GM18502 (cell line): ENCODE results near the gene FKBP1B.
"Not testable (repeated sequence)": the region's sequence is repeated elsewhere in the genome, so short reads cannot be mapped to it uniquely, and the experiment has no call there.

Source experiments
- ATAC-seq: cut with Tn5 transposase; IDR thresholded peaks from one replicate; pipeline ENCODE4 v1.9.1; 2021; ENCODE audit warnings: mild to moderate bottlenecking; ENCODE audit not compliant: unreplicated experiment, poor library complexity

The FKBP1B gene

DNA sequence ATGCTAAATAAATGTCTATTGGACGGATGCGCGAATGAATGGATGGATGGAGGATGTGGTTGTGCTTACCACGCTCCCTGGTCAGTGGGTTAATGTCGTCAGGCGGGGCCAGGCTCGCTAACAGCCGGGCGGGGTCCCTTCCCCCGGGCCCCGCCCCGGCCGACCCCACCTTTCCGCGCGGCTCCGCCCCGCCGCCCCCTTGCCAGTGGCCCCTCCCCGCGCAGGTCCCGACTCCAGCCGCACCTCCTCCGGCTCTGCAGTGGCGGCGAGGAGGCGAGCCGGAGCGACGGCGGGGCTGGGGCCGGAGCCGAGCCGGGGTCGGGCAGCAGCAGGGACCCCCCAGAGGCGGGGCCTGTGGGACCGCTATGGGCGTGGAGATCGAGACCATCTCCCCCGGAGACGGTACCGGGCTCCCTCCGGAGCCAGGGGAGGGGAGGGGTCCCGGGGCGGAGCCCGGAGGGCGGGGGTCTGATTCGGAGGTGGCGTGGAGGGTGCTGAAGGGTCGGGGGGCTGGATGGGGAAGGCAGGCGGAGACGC lies at the start of gene FKBP1B:
Gene FKBP1B (plus strand): TSS at position 257 of the 537 bp plus-strand sequence. CDS start 109 bp downstream, at position 366.
- ATAC-seq, result no peak

DNA sequence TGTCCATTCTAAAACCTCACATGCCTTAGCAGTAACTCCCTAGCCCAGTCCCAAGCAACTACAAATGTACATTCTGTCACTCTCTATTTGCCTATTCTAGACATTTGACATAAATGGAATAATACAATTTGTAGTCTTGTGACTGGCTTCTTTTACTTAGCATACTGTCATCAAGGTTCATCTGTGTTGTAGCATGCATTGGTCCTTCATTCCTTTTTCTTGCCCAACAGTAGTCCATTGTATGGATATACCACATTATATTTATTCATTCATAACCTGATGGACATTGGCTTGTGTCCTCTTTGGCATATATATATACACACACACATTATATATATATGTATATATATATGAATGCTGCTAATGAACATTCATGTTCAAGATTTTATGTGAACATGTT lies 41.8 kb upstream of the FKBP1B start:
- no peak for ATAC-seq

DNA sequence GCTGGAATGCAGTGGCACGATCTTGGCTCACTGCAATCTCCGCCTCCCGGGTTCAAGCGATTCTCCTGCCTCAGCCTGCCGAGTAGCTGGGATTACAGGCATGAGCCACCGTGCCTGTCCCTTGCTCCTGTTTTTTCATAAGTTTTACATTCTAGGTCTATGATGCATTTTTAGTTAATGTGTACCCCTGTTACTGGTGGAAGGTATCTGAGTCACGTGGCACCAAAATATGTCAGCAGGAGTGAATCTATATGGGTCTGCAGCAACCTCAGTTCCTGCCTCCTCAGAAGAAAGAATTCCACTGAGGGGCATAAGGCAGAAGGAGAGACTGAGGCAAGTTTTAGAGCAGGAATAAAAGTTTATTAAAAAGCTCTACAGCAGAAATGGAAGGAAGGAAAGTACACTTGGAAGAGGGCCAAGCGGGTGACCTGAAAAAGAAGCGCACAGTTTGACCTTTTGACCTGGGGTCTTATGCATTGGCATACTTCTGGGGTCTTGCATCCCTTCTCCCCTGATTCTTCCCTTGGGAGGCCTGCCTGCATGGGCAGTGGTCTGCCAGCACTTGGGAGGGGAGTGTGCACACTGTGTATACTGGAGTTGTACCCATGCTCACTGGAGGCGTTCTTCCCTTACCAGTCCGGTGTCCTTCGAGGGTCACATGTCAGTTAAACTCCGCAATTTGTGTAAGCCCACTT lies 40.7 kb upstream of the FKBP1B start:
- no peak for ATAC-seq

DNA sequence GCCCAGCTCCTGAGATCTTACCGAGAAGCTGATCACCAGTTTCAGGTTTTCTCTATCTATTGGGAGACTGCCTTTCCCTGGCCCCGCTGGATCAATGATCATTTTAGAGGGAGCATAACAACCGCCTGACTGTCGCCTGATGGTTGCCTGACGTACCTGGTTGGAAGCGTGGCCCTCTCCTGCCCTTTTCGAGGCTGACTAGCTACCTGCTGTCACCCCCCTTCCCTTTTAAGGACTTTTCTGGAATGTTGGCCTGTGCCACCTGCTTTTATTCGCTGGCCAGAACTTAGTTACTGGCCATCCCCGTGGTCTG lies 40.2 kb upstream of the FKBP1B start:
- no peak for ATAC-seq

DNA sequence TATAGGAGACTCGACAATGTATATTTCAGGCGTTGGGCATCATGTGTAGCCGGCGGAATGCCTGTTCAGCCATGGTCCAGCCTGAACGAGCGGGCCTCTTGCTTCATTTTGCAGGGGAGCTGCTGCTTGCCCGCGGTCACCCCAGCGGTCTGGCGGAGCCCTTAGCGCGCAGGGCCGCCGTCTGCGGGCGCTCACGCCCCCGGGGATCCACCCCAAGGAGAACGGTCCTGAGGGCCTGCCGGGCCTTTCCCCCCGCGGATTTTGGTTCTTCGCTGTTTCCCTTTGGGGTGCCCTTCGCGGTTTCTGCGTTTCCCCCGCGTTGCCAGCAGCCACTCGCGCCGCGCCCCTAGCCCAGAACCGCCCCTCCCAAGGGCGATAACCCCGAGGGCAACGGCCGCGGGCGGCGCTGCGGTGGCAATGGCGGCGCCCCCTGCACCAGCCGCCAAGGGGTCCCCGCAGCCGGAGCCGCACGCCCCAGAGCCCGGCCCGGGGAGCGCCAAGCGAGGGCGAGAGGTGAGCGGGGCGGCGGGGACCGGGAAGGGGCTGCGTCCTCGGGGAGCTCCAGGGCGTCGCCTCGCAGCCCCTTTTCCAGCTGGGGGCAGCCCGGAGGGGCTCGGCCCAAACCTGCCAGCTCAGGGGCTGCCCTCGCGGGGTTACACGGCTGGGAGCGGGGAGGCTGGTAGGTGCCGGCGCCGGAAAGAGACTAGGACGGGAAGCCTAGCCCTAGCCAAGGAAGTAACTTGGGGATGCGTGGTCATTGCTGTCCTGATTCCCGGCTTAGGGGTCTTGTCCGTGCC lies 39.7 kb upstream of the FKBP1B start, which contains the start of gene MFSD2B:
Gene MFSD2B (plus strand): TSS at position 406 of the 797 bp plus-strand sequence. CDS start 12 bp downstream, at position 418.
- no peak for ATAC-seq

DNA sequence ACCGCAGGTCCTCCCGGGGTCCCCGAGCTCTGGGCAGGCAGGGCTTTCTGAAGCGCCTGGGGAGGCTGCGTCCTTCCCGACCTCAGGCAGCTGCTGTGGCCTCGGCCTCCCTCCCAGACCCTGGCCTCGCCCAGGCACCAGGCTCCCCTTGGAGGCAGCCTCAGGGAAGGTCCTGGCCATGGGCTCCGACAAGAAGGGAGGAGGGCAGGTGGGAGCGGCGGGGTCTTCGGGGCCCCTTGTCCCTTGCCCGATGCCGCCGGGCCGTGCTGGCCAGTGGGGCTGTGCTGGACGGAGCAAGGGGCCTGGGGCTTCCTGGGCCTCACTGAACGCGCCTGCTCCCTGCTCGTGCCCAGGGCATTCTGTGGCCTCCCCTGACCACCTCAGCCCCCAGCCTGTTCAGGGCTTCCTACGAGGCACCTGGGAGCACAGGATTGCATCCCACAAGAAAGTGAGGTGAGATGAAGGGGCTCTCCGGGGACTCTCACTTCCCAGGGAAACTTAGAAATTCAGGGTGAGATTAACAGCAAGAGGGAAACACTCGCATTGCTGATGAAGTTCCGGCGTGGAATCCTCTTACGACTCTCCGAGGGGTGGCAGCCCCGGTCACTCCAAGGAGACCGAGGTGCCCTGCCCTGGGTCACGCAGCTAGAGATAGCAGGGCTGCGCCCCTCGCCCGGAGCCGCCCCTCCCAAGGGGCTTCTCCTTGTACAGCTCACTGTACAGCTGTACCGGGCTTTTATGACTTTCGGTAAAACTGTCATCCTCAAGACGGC lies 38.9 kb upstream of the FKBP1B start:
- ATAC-seq, result no peak

DNA sequence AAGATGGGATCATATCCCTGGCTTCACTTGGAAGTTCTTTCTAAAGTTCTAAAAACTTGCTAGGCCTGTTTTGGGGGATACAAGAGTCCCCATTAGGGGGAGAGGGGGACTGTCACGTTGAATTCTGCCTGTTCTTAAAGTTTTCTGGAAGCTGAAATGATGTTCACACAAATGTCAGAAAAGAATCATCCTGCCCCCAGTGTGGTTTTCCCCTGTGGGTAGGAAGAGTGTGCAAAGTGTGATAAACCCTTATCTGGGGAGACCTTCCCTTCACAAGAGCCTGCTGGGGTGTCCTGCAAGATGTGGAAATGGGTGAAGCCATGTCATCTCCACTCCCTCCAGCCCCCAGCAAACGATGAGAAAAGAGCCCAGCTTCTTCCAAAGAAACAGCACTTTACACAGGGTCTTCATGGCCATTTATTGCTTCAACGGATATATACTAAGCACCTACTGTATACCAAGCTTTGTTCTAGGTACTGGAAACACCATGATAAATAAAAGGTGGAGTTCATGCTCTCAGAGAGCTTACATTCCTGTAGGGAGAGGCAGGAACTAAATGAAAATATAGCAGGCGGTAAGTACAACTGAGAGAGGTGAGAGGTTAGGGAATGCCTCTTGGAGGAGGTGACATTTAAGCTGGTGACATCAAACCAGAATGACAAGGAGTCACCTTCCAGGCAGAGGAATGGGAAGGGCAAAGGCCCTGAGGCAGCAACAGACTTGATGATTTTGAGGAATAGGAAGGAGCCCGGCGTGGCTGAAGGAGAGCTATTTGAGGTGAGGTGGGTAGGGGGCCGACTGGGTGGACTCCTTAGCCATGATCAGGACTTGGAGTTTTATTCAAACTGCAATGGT lies 38.1 kb upstream of the FKBP1B start:
- no peak for ATAC-seq

DNA sequence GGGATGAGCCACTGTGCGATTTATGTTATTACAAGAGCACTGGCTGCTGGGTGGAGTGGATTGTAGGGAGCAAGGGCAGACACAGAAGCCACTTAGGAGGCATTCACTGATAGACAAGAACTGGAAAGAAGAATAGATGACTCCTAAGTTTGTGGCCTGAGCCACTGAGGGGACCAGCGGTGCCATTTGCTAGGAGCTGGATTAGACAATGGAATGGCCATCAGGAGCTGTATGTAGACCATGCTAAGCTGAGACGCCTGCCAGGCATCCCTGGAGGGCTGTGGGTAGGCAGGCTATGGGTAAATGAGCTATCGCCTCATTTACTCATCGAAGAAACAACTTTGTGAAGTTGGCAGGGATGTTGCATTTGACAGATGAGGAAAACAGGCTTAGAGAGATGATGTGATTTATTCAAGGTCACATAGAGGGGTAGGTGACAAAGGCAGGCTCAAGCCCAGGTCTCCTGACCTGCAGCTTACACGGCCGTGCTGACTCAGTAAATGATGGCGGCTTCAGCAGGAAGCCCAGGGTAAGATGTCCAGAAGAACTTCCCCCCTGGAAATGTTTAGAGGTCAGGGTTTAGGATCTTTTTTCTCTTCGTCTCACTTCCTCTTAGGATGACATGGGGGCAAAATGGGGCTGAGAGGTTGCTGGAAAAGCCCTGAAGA lies 36.9 kb upstream of the FKBP1B start:
- ATAC-seq, result no peak

DNA sequence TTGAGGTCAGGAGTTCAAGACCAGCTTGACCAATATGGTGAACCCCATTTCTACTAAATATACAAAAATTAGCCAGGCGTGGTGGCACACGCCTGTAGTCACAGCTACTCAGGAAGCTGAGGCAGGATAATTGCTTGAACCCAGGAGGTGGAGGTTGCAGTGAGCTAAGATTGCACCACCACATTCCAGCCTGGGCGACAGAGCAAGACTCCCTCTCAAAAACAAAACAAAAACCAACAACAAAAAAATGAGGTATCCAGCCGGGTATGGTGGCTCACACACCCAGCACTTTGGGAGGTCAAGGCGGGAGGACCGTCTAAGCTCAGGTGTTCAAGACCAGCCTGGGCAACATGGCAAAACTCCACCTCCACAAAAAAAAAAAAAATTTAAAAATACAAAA lies 34.6 kb upstream of the FKBP1B start:
- ATAC-seq, result not testable (repeated sequence)

DNA sequence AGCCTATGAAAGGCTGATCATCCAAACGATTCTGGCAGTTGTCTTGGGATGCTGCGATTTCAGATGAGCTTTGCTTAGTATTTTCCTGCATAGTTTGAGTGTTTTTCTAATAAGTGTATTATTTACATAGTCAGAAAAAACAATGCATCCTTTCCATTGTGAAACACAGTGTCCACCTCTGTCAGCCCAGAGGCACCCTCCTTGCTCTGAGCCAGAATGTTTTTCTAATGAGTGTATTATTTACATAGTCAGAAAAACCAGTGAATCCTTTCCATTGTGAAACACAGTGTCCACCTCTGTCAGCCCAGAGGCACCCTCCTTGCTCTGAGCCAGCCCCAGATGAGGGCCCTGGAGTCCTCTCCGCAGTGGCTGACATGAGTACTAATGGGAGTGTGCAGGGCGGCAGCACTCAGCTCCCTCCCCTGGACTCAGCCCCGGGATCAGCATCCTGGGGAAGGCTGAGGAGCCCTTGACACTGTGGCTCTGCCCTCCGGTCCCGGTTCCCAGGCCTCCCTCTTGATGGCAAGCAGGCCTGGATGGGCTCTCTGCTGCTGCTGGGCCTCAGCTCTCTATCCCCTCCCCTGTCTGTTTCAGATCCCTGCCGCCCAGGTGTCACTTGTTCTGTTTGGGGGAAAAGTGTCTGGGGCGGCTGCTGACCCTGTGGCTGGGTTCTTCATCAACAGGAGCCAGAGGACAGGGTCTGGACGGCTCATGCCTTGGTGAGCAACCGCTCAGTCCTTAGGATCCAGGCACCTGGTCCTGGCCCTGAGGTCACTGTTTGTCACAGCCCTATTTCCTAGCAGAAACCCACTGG lies 33.8 kb upstream of the FKBP1B start:
- ATAC-seq, result no peak

DNA sequence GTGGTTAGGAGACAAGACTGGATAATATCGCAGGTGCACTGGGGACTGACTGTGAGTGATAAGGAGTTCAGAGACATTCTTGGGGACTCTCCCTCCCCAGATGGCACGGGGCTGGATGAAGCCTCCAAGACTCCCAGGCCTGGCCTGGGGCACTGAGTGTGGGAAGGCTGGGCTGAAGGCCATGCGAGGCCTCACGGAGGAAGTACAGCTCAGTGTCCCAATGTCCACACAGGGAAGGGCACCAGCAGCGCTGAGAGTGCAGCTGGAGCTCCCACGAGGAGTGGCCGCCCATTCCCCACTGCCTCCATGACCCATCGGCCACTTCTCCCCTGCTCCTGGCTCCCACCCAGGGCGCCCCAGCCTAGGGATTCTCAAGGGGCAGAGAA lies 33.2 kb upstream of the FKBP1B start:
- ATAC-seq, result no peak

DNA sequence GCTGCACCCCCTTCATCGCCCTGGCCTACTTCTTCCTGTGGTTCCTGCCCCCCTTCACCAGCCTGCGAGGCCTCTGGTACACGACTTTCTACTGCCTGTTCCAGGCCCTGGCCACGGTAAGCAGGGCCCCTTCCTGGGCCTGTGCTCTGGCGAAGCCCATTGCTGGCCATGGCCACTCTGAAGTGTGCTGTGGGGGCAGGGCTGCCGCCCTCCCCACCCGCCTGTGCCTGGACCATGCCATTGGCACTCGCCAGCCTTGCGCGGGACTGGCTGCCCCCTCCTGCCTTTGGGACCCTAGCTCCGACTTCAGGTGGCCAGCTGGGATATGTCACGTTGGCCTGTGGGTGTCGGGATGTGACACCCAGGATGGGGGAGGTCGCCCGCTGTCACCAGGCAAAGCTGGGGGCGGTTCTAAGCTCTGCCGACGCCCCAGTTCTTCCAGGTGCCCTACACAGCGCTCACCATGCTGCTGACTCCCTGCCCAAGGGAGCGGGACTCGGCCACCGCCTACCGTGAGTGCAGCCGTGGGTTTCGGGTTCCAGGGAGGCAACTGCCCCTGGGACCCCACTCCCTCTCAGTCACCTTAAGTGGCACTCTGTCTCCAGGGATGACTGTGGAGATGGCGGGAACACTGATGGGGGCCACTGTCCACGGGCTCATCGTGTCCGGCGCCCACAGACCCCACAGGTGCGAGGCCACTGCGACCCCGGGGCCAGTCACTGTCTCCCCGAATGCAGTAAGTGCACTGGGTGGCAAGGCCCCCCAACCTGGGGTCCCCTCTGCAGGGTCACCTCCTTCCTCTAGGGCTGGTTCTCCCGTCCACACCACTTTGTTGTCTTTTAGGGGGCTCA lies 32.5 kb upstream of the FKBP1B start:
- ATAC-seq, result no peak

DNA sequence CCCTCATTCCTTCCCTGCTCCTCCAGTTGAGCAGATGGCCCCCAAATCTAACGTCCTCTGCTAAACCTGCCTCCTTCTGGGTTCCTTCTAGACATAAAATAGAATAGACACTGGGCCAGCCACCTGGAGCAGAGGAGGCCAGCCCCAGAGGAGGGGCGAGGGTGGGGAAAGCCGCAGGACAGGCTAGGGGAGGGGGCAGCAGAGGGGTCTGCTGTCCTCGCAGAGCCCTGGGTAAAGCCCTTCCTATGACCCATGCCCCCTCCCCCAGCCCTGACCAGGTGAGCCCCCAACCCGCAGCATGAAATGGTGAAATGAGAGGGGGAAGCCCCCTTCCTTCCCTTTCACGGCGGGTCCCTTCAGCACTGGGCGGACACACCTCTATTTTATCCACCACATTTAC lies 31.8 kb upstream of the FKBP1B start:
- ATAC-seq, result no peak

DNA sequence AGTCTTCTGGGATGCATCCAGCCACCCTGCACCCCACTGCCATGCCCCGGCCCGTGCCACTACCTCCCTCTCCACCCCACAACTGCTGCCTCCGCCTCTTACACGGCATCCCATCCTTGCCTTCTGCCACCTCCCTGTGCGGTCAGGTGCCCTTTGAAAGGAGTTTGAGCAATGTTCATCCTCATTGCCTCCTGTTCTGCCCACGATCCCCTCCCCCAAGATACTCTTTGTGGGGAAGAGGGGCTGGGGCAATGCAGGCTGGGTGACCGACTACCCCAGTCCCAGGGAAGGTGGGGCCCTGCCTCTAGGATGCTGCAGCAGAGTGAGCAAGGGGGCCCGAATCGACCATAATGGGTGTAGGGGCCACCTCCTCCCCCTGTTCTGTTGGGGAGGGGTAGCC lies 31.3 kb upstream of the FKBP1B start:
- no peak for ATAC-seq

DNA sequence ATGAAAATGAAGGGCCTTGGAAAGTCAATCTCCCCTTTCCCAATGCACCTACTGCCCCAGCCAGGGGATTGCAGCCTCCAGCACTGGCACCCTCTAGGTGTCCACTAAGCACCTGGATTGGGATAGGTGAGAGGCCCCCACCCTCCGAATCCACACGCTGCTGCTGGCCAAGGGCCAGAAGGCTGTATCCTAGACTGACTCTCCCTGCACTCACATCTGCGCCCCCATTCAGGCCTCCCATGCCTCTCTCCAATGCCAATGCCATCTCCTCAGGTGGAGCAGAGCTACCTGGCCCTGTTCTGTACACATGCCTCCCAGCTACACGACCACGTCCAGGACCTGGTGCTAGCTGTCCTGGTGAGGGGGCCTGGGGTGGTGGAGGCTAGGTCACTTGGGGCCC lies 29.8 kb upstream of the FKBP1B start:
- no peak for ATAC-seq

DNA sequence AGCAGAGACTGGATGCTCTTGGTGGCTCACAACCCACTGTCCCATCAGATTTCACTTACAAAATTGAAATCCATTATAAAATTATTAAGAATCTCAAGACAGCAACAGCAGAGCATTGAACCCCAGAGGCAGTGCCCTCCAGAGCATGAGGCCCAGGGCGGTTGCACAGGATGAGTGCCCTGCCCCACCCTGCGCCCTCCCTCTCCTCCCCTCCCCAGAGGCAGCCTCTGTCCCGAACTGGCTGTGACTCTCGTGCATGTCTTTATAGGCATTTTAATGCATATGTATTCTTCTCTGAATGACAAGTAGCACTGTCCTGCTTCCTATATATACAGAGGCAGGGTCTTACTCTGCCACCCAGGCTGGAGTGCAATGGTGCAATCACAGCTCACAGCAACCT lies 29.3 kb upstream of the FKBP1B start:
- ATAC-seq, result no peak

DNA sequence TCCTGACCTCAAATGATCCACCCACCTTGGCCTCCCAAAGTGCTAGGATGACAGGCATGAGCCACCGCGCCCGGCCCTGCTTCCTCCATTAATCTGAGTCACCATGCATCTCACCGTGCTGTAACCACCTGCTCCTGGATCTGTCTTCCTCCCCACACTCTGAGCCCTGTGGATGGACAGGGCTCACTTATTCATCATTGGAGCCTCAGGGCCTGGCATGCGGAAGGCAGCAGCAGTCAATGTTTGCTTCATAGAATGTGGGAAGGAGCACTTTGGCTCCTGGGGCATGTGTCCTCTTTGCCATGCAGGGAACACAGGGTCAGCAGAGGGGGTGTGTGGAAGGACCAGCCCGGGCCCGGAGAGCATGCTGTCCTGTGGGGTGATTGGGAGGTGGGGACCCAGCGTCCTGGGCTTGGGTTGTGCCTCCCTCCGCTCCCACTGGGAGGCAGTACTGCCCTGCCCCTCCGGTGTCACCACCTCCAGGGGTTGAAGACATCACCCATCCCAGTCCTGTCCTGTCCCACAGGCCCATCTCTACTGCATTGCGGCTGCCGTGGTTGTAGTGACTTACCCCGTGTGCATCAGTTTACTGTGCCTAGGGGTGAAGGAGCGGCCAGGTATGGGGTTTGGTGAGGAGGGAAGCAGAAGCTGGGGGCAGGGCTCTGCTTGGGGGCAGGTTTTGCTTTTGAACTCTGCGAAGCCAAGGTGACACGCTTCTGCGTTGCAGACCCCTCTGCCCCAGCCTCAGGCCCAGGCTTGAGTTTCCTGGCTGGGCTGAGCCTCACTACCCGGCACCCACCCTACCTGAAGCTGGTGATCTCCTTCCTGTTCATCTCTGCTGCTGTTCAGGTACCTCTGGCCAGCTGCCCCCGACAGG lies 28.2 kb upstream of the FKBP1B start:
- no peak for ATAC-seq
